Neural progenitor cell (in vitro differentiated cells): ENCODE measurements around the gene RNF166. TPM values are rescaled to one million over a fixed set of nuclear protein-coding genes. Genes with fewer than 3 reads are reported as not detected.

ENCODE experiments used
- DNase-seq: peaks from one replicate; pipeline ENCODE4 v3.0.0-alpha.2; 2016; ENCODE audit warnings: low spot score
- H2AFZ ChIP-seq: fragments of 200-600 bp; sonication (generic); replicated peaks from 2 replicates; pipeline ENCODE4 v1.6.1; 2016; ENCODE audit warnings: antibody characterized with exemption
- H3F3A ChIP-seq: fragments of 200-600 bp; sonication (generic); 2 replicates; pipeline ENCODE4 v1.6.1; 2016; ENCODE audit warnings: antibody characterized with exemption, low read depth
- H3K27ac ChIP-seq: fragments of 200-600 bp; sonication (generic); 2 replicates; pipeline ENCODE4 v1.5.1; 2016; ENCODE audit warnings: mild to moderate bottlenecking
- H3K27me3 ChIP-seq: fragments of 200-600 bp; sonication (generic); 2 replicates; pipeline ENCODE4 v1.6.1; 2016; ENCODE audit warnings: mild to moderate bottlenecking, moderate library complexity
- H3K36me3 ChIP-seq: fragments of 200-600 bp; sonication (generic); 2 replicates; pipeline ENCODE4 v1.5.1; 2016
- H3K4me1 ChIP-seq: fragments of 200-600 bp; sonication (generic); 2 replicates; pipeline ENCODE4 v1.6.1; 2016; ENCODE audit warnings: mixed run types
- H3K4me2 ChIP-seq: fragments of 200-600 bp; sonication (generic); 2 replicates; pipeline ENCODE4 v1.6.1; 2016
- H3K4me3 ChIP-seq: fragments of 200-600 bp; sonication (generic); 2 replicates; pipeline ENCODE4 v1.5.1; 2016
- H3K79me2 ChIP-seq: fragments of 200-600 bp; sonication (generic); 2 replicates; pipeline ENCODE4 v1.6.1; 2016; ENCODE audit warnings: low read depth
- H3K9ac ChIP-seq: fragments of 200-600 bp; sonication (generic); 2 replicates; pipeline ENCODE4 v1.6.1; 2016
- H3K9me3 ChIP-seq: fragments of 200-600 bp; sonication (generic); 2 replicates; pipeline ENCODE4 v1.5.1; 2016; ENCODE audit warnings: low read depth
- H4K20me1 ChIP-seq: fragments of 200-600 bp; sonication (generic); 2 replicates; pipeline ENCODE4 v1.6.1; 2016; ENCODE audit warnings: low read depth
- H3K27ac Mint-ChIP-seq: 3 replicates; pipeline ENCODE4 v1.8.0; 2021; ENCODE audit warnings: mixed read lengths
- H3K27me3 Mint-ChIP-seq: 2 replicates; pipeline ENCODE4 v1.8.0; 2022; ENCODE audit warnings: low read depth, mild to moderate bottlenecking, inconsistent platforms, moderate library complexity, mixed read lengths; ENCODE audit not compliant: insufficient read depth
- H3K36me3 Mint-ChIP-seq: 3 replicates; pipeline ENCODE4 v1.8.0; 2021; ENCODE audit warnings: mixed read lengths
- H3K4me1 Mint-ChIP-seq: 3 replicates; pipeline ENCODE4 v1.8.0; 2021; ENCODE audit warnings: mixed read lengths
- H3K4me3 Mint-ChIP-seq: 3 replicates; pipeline ENCODE4 v1.8.0; 2021; ENCODE audit warnings: mild to moderate bottlenecking, moderate library complexity, mixed read lengths
- H3K9me3 Mint-ChIP-seq: 3 replicates; pipeline ENCODE4 v1.8.0; 2020; ENCODE audit warnings: mixed read lengths
- EZH2 ChIP-seq: fragments of 200-600 bp; sonication (generic); IDR thresholded peaks from 2 replicates; pipeline ENCODE4 v1.6.1; 2017; ENCODE audit warnings: antibody characterized with exemption, mild to moderate bottlenecking, moderate library complexity
- EZH2phosphoT487 ChIP-seq: fragments of 200-600 bp; sonication (generic); IDR thresholded peaks from 2 replicates; pipeline ENCODE4 v1.6.1; 2017; ENCODE audit warnings: antibody characterized with exemption
- total RNA-seq: library from RNA; depleted of rRNA; stranded (reverse); fragments of >200 nt; gene quantifications from 2 replicates; pipeline ENCODE4 v1.2.3, GENCODE V29; 2015; ENCODE audit warnings: low replicate concordance
- TF ChIP-seq, protein P1 (sequence below): fragments of 200-600 bp; sonication (generic); IDR thresholded peaks from 2 replicates; pipeline ENCODE4 v1.5.1; 2017; ENCODE audit warnings: antibody characterized with exemption, mild to moderate bottlenecking

Gene RNF166
- total RNA-seq, 1 donor from 2014 or later = 11.1 TPM

DNA sequence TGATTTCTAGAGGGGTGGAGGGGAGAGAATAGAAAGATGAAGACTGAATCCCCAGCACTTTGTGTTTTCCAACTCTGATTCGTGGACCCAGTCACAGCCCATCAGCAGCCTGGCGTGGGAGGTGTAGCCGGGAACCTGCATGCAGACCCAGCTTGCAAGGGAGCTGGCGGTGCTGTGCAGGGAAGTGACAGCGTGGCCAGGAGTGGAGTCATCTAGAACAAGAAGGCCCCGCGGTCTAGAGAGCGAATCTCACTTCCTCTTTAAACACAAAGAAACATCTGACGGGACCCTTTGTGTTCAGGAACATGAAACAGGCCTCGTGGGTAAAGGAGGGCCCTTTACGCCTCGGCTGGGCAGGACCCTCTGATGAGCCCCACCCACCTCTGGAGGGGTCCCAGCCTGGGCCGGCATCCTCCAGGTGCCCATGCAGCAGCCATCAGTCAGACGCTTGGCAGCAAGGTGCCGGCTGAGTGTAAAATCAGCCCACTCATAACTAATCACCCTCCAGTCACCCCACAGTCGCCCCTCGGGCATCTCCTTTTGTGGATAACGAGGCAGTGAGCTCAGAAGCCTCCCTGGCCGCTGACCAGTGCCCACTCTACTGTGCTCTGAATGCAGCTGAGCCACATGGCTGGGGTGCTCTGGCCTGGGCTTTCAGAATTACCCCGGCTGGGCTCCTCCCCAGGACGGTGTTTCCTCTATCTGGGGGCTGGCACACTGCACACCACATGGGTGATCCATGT, 24.3 kb downstream of the RNF166 start:
- H3K27me3 Mint-ChIP-seq = peaks cover 27% of the 10 kb centered on the region
- no peak overlapping the region for H3K4me3 ChIP-seq
- DNase-seq = no peak
- H3K9me3 Mint-ChIP-seq = no peaks in the 10 kb centered on the region
- no peak overlapping the region for H2AFZ ChIP-seq
- no peaks in the 10 kb centered on the region for H3K9me3 ChIP-seq
- no peaks in the 10 kb centered on the region for H3K79me2 ChIP-seq
- peaks cover 23% of the 10 kb centered on the region for H3F3A ChIP-seq
- no peak overlapping the region for H3K27ac Mint-ChIP-seq
- peaks cover 32% of the 10 kb centered on the region for H3K27me3 ChIP-seq
- peaks cover 7% of the 10 kb centered on the region for H3K4me1 Mint-ChIP-seq
- H4K20me1 ChIP-seq = peaks cover 2% of the 10 kb centered on the region
- no peak for TF ChIP-seq EZH2phosphoT487
- TF ChIP-seq EZH2 = no peak
- TF ChIP-seq, protein P1, sequence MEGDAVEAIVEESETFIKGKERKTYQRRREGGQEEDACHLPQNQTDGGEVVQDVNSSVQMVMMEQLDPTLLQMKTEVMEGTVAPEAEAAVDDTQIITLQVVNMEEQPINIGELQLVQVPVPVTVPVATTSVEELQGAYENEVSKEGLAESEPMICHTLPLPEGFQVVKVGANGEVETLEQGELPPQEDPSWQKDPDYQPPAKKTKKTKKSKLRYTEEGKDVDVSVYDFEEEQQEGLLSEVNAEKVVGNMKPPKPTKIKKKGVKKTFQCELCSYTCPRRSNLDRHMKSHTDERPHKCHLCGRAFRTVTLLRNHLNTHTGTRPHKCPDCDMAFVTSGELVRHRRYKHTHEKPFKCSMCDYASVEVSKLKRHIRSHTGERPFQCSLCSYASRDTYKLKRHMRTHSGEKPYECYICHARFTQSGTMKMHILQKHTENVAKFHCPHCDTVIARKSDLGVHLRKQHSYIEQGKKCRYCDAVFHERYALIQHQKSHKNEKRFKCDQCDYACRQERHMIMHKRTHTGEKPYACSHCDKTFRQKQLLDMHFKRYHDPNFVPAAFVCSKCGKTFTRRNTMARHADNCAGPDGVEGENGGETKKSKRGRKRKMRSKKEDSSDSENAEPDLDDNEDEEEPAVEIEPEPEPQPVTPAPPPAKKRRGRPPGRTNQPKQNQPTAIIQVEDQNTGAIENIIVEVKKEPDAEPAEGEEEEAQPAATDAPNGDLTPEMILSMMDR = no peak
- H3K9ac ChIP-seq = no peak overlapping the region
- H3K4me2 ChIP-seq = no peak overlapping the region
- H3K27ac ChIP-seq = no peak overlapping the region
- peaks cover 12% of the 10 kb centered on the region for H3K4me1 ChIP-seq
- H3K4me3 Mint-ChIP-seq = no peak overlapping the region
- H3K36me3 Mint-ChIP-seq = no peaks in the 10 kb centered on the region
- H3K36me3 ChIP-seq = no peaks in the 10 kb centered on the region

DNA sequence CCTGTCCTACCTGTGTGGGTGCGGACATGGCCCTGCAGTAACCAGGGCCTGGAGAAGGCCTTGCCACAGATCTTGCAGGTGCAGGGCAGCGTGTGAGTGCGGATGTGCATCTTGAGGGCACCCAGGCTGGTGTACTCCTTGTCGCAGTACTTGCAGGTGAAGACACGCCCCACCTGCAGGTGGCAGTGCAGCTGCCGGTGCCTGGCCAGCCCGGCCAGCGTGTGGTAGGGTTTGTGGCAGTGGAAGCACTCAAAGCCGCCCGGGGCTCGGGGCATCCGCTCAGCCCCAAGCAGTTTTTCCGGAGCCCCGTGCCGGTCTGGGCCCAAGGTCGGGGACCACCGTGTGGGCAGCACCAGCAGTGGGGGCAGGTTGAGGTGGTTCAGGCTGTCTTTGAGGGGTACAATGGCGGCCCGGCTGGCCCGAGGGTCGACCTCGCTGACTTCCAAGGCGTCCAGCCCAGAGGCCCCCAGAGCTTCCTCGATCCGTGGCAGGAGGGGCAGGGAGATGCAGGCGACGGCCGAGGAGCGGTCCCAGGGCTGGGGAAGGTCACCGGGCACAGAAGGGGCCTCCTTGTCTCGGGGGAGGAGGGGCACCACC, 25.0 kb downstream of the RNF166 start:
- Histone ChIP-seq H3K4me2 (no peak overlapping the region), H3K4me3 (no peak overlapping the region), H3F3A (peaks cover 19% of the 10 kb centered on the region), H4K20me1 (no peaks in the 10 kb centered on the region), H3K9ac (no peak overlapping the region), H3K4me1 (peaks cover 8% of the 10 kb centered on the region), H3K36me3 (no peaks in the 10 kb centered on the region), H3K79me2 (no peaks in the 10 kb centered on the region), H2AFZ (no peak overlapping the region), H3K27me3 (peaks cover 27% of the 10 kb centered on the region), H3K27ac (no peak overlapping the region), H3K9me3 (no peaks in the 10 kb centered on the region)
- TF ChIP-seq, protein P1 = peak; percentile 46
- TF ChIP-seq EZH2phosphoT487 = no peak
- Mint-ChIP-seq H3K9me3 (no peaks in the 10 kb centered on the region), H3K36me3 (no peaks in the 10 kb centered on the region), H3K4me1 (peaks cover 7% of the 10 kb centered on the region), H3K27ac (no peak overlapping the region), H3K4me3 (no peak overlapping the region), H3K27me3 (peaks cover 24% of the 10 kb centered on the region)
- peak; percentile 43 for DNase-seq

DNA sequence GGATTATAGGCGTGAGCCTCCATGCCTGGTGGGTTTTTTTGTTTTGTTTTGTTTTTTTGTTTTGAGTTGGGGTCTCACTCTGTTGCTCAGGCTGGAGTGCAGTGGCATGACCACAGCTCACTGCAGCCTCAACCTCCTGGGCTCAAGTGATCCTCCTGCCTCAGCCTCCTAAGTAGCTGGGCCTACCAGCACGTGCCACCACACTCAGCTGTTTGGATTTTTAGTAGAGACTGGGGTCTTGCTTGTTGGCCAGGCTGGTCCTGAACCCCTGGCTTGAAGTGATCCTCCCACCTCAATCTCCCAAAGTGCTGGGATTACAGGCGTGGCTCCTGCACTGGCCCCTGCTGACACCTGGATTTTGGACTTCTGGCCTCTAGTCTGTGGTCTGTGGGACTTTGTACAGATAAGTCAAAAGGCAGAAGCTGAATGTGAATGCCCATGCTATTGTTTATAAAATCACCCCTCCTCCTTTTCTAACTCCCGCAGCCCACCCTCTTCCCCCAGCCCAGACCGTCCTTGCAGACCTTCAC, 25.6 kb downstream of the RNF166 start:
- H4K20me1 ChIP-seq = no peaks in the 10 kb centered on the region
- DNase-seq = no peak
- H3K4me3 ChIP-seq = no peak overlapping the region
- no peaks in the 10 kb centered on the region for H3K36me3 ChIP-seq
- no peaks in the 10 kb centered on the region for H3K79me2 ChIP-seq
- no peak overlapping the region for H3K27ac Mint-ChIP-seq
- no peak overlapping the region for H3K27ac ChIP-seq
- TF ChIP-seq EZH2 = no peak
- TF ChIP-seq, protein P1 = no peak
- TF ChIP-seq EZH2phosphoT487 = no peak
- peaks cover 21% of the 10 kb centered on the region for H3K27me3 ChIP-seq
- H3K4me2 ChIP-seq = no peak overlapping the region
- no peak overlapping the region for H3K9ac ChIP-seq
- peaks cover 19% of the 10 kb centered on the region for H3F3A ChIP-seq
- H3K4me3 Mint-ChIP-seq = no peak overlapping the region
- H3K27me3 Mint-ChIP-seq = peaks cover 24% of the 10 kb centered on the region
- H3K36me3 Mint-ChIP-seq = no peaks in the 10 kb centered on the region
- H3K4me1 ChIP-seq = peaks cover 5% of the 10 kb centered on the region
- no peak overlapping the region for H2AFZ ChIP-seq
- peaks cover 7% of the 10 kb centered on the region for H3K4me1 Mint-ChIP-seq
- no peaks in the 10 kb centered on the region for H3K9me3 Mint-ChIP-seq
- H3K9me3 ChIP-seq = no peaks in the 10 kb centered on the region
